Retina (tissue), 1 donor: Measurements from ENCODE around the gene LACTB.

Experiments used
- DNase-seq: peaks from one replicate; pipeline ENCODE4 v3.0.0-alpha.2; 2016

The LACTB gene

DNA sequence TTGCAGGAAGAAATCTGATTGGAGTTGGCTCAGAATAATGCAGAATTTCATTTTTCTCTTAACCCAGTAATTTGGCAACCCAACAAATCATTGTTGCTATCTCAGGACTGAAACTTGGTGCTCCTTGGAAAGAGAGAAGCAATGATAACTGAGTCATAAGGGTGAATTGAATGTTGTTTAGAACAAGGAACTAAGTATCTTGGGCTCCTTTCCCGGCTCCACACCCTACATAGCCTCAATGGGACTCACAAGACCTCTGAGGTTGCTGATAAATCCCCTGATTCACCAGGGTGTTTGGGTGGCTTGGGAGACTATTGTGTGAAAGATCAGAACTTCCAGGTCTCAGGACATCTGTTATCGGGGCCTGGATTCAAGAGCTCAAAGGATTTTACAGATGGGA lies 60.0 kb downstream of the LACTB start:
- DNase-seq: no peak

DNA sequence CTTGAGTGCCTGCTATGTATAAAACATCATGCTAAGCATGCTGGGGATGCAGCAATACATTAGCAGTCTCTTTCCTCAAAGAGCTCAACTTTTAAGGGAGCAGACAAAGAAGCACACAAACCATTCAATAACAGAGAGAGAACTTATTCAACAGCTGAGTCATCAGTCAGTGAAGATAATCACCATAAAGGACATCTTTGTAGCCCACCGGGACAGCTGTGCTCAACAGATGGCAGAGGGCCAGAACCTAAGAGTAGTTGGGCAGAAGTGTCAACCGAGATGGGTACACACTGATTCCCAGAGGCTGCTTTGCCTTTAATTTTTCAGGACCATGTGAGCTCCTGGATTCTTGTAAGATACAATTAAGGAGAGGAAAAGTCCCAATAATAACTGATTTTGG lies 63.5 kb downstream of the LACTB start:
- DNase-seq: no peak

DNA sequence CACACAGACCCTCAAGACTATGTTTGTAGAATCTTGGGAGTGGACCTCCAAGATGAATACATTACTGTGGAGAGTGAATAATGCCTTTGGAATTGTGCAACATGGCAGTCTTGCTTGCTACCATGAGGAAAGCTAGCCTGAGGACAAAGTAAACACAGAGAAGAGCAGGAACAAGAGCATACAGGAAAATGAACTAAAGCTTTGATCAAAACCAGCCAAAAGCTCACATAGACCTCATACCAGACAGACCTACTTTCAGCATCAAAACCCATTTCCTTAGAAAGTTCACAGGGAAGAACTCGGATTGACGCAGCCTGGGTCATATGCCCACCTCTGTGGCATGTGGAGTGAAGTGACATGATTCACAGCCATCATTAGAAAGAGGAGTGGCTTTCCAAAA lies 64.4 kb downstream of the LACTB start:
- DNase-seq: no peak

DNA sequence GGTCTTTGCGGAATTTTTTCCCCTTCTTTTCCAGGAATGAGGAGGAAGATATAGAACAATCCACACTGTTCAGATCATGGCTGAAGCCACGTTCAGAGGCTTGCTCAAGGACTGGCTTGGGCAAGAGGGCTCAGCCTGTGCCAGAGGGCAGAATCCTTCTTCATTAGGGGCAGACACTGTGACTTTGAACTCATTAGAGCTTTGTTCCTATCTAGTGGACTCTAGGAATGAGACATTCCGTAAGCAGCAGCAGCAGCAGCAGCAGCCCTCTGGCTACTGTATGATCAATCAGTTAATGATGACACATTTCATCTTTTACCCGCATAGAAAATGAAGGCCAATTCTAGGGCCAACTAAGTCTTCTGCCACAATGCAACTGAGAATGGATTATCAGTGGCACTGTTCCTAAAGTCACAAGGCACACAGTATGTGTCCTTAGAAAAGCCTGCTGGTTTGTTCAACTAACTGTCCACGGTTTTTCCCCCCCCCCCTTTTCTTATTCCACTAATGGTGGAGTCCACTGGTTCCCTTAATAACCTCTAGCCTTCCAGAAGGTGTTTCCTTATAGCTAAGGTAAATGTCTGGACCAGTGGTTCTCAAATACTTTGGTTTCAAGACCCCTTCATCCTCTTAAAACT lies 66.0 kb downstream of the LACTB start:
- DNase-seq: peak; percentile 2

GRCh38 chr15:63188247-63188925 lies 66.7 kb downstream of the LACTB start:
- DNase-seq: no peak

- DNase-seq: peak; percentile 97
These were observed 67.5 kb downstream of the LACTB start, which contains the start of gene RAB8B for GRCh38 chr15:63188926-63189871. Gene RAB8B (plus strand): TSS chr15:63189606. CDS start chr15:63189625, 19 bp downstream.

DNA sequence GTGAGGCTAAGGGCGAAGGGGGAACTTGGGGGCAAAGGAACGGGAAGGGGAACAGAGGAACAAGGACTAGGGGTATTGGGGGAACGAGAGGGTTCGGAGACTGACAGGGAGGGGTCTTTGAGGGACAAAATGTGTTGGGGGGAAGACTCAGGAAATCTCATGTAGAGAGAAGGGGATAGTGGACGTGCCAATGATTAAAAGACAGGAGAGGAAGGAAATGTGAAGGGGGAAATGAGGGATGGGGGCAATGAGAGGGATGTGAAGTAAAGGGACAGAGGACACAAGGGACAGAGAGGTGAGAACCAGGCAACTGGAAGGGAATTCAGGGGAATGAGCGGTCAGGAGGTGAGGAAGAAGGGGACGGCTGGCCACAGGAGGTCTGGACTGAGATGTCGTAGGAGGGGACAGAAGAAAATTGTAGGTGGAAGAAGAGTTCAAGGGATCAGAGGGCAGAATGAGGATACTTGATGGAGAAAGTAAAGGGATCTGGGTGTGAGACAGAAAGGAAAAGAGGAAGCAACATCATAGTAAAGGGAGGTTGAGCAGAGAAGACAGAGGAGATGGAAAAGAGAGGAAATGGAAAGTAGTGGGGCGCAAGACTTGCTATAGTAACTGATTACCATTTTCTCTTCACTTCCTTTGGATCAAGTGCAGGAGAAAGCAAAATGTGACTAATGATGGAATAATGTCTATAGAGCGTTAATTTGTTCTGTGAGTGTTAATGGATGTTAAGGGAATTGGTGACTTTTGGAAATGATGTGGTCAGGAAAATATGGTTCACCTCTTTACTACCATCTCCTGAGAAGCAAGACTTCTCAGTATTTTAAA lies 68.5 kb downstream of the LACTB start:
- peak; percentile 41 for DNase-seq

- DNase-seq: no peak
These were observed 69.3 kb downstream of the LACTB start for GRCh38 chr15:63190769-63191649.
